DMS153 treated with DMSO at 0.1 percent for 48 hours (cell line): ENCODE measurements around the gene TPO.
"Not testable (repeated sequence)": the region's sequence is repeated elsewhere in the genome, so short reads cannot be mapped to it uniquely, and the experiment has no call there.

Experiments used
- DNase-seq: peaks from one replicate; lab custom pipeline; 2025; ENCODE audit not compliant: unreplicated experiment; lab: John Stamatoyannopoulos, UW

TPO gene

GRCh38 chr2:1571477-1572417 is 158.5 kb downstream of the TPO start:
- no peak for DNase-seq

DNA sequence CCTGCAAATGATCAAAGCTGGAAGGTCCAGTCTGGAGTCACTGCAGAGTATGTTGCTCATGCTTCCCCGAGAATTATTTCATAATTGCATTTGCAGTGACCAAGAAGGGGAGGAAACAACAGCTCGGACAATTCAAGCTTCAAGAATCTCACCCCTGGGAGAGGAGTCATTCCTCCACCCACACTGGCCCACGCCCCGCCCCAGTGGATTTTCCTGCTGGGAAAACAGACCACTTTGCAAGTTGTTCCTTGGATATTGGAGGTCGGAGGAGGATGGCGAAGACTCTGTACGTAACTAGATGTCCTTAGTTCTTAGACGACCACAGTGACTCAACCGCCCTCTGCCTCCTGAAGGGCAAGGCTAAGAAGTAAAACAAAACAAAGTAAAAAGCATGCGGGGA is 159.4 kb downstream of the TPO start:
- no peak for DNase-seq

DNA sequence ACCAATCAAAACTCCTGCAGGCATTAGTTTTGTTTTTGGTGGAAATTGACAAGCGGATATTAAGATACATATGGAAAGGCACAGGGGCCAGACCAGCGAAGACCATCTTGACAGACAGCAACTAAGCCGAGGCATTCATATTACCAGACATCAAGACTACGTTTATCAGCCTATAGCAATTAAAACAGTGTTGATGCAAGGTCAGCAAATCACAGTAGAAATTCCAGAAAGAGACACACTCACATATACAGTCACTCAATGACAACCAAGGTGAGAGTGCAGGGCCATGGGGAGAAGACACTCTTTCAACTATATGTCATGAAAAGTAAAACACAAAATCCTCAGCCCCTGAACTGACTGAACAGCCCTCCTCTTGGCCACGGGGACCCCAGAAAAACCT is 164.6 kb downstream of the TPO start:
- no peak for DNase-seq

DNA sequence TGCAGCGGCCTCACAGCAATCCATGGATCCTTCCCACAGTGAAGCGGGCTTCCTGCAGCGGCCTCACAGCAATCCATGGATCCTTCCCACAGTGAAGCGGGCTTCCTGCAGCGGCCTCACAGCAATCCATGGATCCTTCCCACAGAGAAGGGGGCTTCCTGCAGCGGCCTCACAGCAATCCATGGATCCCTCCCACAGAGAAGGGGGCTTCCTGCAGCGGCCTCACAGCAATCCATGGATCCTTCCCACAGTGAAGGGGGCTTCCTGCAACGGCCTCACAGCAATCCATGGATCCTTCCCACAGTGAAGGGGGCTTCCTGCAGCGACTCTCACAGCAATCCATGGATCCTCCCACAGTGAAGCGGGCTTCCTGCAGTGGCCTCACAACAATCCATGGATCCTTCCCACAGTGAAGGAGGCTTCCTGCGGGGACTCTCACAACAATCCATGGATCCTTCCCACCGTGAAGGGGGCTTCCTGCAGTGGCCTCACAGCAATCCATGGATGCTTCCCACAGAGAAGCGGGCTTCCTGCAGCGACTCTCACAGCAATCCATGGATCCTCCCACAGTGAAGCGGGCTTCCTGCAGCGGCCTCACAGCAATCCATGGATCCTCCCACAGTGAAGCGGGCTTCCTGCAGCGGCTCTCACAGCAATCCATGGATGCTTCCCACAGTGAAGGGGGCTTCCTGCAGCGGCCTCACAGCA is 168.1 kb downstream of the TPO start:
- DNase-seq = not testable (repeated sequence)

- no peak for DNase-seq
Observed at GRCh38 chr2:1581965-1582625, 168.8 kb downstream of the TPO start.

- DNase-seq = no peak
Observed at GRCh38 chr2:1582891-1583341, 169.7 kb downstream of the TPO start.

DNA sequence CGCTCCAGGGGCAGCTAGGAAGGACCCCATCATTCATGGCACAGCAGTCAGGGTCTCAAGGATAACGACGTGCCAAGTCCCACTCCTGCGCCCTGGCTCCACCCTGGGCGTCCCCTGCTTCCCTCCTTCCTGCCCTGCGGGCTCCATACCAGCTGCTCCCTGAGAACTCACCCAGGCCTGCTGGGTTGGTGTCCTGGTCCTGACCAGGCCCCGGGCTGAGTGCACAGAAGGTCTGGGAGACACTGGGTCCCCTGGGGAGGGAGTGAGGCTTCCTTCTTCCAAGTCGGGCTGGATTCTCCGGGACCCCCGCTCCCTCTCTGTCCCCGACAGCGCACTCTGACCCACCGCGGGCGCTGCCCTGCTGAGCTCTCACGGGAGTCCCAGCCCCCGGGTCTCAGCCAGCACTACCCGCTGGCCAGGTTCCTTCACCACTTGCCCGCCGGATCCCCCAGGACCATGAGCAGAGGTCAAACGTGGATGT is 170.8 kb downstream of the TPO start:
- DNase-seq = no peak

GRCh38 chr2:1584691-1585485 is 171.6 kb downstream of the TPO start:
- DNase-seq = no peak

DNA sequence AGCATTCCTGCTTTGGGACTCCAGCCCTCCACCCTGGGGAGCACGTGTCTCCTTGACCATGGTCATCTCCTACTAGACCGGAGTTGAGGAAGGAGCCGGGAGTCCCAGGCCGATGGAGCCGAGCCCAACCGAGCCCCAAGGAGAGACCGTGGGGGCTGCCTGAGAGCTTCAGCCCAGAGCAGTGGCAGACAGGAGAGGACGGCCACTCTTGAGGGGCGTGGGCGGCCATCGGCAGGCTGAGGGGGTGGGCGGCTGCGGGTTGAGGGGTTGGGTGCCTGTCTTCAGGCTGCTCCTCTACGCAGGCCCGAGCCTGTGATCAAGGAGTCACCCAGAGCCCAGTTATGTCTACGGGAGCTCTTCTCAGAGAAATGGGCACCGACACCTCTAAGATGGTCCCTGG is 172.4 kb downstream of the TPO start:
- DNase-seq = no peak

DNA sequence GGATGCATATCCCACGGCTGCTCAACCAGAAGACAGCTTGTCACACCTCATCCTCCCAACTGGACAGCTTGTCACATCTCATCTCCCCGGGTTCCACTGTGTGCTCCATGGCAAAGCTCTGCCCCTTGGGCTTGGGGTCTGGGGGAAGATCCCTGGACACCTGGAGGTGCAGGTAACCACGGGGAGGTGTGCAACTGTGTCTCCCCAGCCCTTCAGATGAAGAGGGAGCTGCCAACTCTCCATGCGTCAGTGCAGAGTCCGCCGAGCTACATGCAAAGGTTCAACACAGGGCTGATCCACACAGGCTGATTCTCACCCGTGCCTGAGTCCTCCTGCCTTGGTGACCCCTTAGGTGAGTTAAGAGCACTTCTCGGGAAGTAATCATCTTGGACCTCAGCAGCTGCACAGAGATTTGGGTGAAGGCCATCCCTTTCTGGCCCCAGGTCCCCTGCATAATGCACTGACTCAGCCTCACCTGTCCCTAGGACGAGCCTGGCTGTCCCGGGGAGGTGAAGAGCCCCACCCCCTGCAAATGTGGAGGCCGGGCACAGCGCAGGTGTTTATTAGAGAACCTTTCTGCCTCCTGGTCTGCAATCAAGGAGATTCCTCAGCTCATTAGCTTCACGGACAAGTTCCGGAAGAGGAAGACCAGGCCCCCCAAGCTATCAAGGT is 173.1 kb downstream of the TPO start:
- DNase-seq = no peak

DNA sequence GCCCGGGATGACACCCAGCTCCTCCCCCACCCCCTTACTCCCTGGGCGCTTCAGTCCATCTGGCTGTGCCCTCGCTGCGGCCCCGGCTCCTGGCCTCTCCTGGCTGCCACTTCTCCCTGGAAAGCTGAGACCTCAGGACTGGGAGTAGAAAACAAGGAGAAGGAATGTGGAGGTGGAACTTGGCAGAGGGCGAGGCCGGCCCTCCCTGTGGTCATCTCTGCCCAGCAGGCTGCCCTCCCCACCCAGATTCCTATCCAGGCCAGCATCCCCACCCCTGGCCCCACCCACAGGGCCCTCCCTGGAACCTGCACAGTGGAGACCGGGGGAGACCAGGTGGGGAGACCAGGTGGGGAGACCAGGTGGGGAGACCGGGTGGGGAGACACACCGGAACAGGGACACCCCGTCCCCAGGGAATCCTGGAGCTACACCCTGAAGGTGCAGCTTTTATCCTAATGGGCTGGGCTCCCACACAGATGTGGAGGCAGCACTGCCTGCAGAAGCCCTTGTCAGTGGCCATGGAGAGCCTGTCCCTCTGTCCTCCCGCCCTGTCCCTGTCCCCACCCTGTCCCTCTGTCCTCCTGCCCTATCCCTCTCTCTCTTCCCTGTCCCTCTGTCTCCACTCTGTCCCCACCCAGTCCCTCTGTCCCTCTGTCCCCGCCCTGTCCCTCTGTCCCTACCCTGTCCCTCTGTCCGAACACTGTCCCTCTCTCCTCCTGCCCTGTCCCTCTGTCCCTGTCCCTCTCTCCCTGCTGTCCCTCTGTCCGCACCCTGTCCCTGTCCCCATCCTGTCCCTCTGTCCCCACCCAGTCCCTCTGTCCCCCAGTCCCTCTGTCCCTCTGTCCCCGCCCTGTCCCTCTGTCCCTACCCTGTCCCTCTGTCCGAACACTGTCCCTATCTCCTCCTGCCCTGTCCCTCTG is 173.9 kb downstream of the TPO start:
- no peak for DNase-seq

DNA sequence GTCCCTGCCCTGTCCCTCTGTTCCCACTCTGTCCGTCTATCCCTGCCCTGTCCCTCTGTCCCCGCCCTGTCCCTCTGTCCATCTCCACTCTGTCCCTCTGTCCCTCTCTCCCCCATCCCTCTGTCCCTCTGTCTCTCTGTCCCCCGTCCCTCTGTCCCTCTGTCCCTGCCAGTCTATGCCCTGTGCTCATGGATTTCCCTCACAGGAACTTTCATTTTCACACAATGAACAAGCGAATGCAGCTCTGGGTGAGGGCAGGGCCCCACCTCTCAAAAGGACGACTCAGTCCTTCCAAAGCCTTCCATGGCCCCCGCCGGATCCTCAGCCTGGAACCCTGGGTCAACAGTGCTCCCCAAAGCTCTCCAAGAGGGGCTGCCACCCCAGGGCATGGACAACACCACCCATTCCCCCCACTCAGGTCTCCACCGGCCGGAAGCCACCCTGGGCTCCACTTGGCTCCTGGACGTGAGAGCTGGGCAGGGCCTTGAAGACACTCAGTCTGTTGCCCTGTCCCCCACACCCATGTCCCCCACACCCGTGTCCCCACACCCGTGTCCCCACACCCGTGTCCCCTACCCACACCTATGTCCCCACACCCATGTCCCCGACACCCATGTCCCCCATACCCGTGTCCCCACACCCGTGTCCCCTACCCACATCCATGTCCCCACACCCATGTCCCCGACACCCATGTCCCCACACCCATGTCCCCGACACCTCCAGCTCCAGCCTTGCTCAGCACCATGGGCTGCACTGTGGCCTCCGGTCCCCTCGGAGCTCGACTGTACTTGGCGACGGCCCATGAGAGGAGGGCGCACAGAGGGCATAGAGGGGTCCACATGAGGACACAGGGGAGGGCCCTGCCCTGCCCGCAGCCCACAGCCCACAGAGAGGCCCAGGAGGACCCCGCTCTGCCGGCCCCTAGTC is 175.1 kb downstream of the TPO start:
- no peak for DNase-seq

GRCh38 chr2:1588978-1589621 is 175.8 kb downstream of the TPO start:
- no peak for DNase-seq

GRCh38 chr2:1590596-1591460 is 177.6 kb downstream of the TPO start:
- no peak for DNase-seq

- no peak for DNase-seq
Observed at GRCh38 chr2:1591461-1591770, 178.2 kb downstream of the TPO start.
